ENCODE data around the gene PCDHB9. TPM values are rescaled to one million over a fixed set of nuclear protein-coding genes. Genes with fewer than 3 reads are reported as not detected.
"Not testable (repeated sequence)": the region's sequence is repeated elsewhere in the genome, so short reads cannot be mapped to it uniquely, and the experiment has no call there.

The PCDHB9 gene
- polyA plus RNA-seq, 1 donor: 0.73 TPM

DNA sequence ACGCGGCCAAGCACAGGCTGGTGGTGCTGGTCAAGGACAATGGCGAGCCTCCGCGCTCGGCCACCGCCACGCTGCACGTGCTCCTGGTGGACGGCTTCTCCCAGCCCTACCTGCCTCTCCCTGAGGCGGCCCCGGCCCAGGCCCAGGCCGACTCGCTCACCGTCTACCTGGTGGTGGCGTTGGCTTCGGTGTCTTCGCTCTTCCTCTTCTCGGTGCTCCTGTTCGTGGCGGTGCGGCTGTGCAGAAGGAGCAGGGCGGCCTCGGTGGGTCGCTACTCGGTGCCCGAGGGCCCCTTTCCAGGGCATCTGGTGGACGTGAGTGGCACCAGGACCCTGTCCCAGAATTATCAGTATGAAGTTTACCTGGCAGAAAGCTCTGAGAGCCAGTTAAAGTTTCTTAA is 29.1 kb upstream of the PCDHB9 start:
- DNase-seq; H3K27me3 ChIP-seq (ENCODE audit: control insufficient read depth, insufficient read depth, low read length); H3K27ac ChIP-seq (ENCODE audit: low read length); H3K4me3 ChIP-seq (ENCODE audit: low read length); H3K4me1 ChIP-seq (ENCODE audit: control insufficient read depth, insufficient read depth, low read length); H3K36me3 ChIP-seq (ENCODE audit: control insufficient read depth, insufficient read depth, low read length): not testable (repeated sequence)
- peaks cover 16% of the 10 kb centered on the region for H3K9me3 ChIP-seq (ENCODE audit: control insufficient read depth, low read depth, low read length)
- no CpG with 5 or more reads among the region's 28 CpGs for WGBS (ENCODE audit: insufficient coverage, low lambda C conversion rate)

DNA sequence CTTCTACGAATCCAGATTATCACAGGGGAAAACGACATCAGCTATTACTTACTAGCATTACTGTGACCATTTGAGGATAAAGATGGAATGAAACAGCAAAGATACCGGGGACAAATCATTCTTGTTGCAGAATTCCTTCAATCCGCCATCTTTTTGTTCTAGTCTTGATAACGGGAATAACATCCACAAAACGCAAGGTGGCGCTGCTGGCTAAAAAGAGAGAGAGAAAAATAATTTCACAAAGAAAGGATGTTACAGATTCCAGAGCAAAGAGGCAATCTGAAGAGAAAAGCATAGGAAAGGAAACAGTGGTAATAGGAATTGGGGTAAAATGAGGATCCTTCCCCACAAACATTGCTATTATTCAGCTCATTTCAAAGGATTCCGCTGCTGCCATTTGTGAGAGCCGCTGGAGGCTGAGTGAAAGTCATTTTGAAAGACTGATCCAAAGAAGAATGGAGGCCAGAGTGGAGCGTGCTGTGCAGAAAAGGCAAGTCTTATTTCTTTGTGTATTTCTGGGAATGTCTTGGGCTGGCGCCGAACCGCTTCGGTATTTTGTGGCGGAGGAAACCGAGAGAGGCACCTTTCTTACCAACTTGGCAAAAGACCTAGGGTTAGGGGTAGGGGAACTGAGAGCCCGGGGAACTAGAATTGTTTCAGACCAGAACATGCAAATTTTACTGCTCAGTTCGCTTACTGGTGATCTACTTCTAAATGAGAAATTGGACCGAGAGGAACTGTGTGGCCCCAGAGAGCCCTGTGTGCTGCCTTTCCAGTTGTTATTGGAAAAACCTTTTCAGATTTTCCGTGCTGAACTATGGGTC is 14.4 kb upstream of the PCDHB9 start, which contains the start of gene PCDHB7:
TSS of gene PCDHB7 (plus strand) at position 264 of the 824 bp plus-strand sequence. CDS start at position 456, 192 bp downstream.
- DNase-seq: no peak
- Histone ChIP-seq H3K36me3 (ENCODE audit: control insufficient read depth, insufficient read depth, low read length) (no peaks in the 10 kb centered on the region), H3K27ac (ENCODE audit: low read length) (no peak within 1 kb of the TSS), H3K4me1 (ENCODE audit: control insufficient read depth, insufficient read depth, low read length) (no peaks in the 10 kb centered on the region), H3K4me3 (ENCODE audit: low read length) (no peak within 1 kb of the TSS), H3K9me3 (ENCODE audit: control insufficient read depth, low read depth, low read length) (peaks cover 11% of the 10 kb centered on the region), H3K27me3 (ENCODE audit: control insufficient read depth, insufficient read depth, low read length) (peaks cover 2% of the 10 kb centered on the region)
- 4% methylated on average over 4 of the region's 20 CpGs for WGBS (ENCODE audit: insufficient coverage, low lambda C conversion rate)

DNA sequence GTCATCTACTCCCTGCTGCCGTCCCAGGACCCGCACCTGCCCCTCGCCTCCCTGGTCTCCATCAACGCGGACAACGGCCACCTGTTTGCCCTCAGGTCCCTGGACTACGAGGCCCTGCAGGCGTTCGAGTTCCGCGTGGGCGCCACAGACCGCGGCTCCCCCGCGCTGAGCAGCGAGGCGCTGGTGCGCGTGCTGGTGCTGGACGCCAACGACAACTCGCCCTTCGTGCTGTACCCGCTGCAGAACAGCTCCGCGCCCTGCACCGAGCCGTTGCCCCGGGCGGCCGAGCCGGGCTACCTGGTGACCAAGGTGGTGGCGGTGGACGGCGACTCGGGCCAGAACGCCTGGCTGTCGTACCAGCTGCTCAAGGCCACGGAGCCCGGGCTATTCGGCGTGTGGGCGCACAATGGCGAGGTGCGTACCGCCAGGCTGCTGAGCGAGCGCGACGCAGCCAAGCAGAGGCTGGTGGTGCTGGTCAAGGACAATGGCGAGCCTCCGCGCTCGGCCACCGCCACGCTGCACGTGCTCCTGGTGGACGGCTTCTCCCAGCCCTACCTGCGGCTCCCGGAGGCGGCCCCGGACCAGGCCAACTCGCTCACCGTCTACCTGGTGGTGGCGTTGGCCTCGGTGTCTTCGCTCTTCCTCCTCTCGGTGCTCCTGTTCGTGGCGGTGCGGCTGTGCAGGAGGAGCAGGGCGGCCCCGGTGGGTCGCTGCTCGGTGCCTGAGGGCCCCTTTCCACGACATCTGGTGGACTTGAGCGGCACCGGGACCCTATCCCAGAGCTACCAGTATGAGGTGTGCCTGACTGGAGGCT is 12.5 kb upstream of the PCDHB9 start:
- WGBS (ENCODE audit: insufficient coverage, low lambda C conversion rate): no CpG with 5 or more reads among the region's 79 CpGs
- not testable (repeated sequence) for H3K27ac ChIP-seq (ENCODE audit: low read length); H3K27me3 ChIP-seq (ENCODE audit: control insufficient read depth, insufficient read depth, low read length); H3K36me3 ChIP-seq (ENCODE audit: control insufficient read depth, insufficient read depth, low read length); H3K4me3 ChIP-seq (ENCODE audit: low read length); H3K4me1 ChIP-seq (ENCODE audit: control insufficient read depth, insufficient read depth, low read length); DNase-seq
- peaks cover 14% of the 10 kb centered on the region for H3K9me3 ChIP-seq (ENCODE audit: control insufficient read depth, low read depth, low read length)

DNA sequence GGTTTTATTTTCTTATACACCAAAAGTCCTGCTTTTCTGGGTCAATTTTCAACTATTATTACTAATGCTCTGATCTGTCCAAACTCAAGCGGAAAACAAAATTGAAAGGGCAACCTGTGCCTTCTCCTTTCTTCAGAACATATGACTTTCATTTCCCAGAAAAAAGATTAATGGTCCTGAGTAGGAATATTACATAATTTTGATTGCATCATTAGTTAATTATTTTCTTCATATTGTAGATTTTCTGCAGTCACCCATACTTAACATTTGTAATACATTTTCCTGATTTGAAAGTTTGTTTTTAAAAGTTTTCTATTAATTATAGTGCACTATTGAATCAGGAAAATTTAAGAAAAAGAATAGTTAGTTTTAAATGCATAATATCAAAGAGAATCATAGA is 11.0 kb upstream of the PCDHB9 start:
- DNase-seq: no peak
- no peak overlapping the region for H3K4me3 ChIP-seq (ENCODE audit: low read length)
- peaks cover 5% of the 10 kb centered on the region for H3K27me3 ChIP-seq (ENCODE audit: control insufficient read depth, insufficient read depth, low read length)
- H3K9me3 ChIP-seq (ENCODE audit: control insufficient read depth, low read depth, low read length): peaks cover 20% of the 10 kb centered on the region
- H3K4me1 ChIP-seq (ENCODE audit: control insufficient read depth, insufficient read depth, low read length): no peaks in the 10 kb centered on the region
- no peaks in the 10 kb centered on the region for H3K36me3 ChIP-seq (ENCODE audit: control insufficient read depth, insufficient read depth, low read length)
- H3K27ac ChIP-seq (ENCODE audit: low read length): no peak overlapping the region
- WGBS (ENCODE audit: insufficient coverage, low lambda C conversion rate): 0% methylated on average over 1 of the region's 1 CpG

DNA sequence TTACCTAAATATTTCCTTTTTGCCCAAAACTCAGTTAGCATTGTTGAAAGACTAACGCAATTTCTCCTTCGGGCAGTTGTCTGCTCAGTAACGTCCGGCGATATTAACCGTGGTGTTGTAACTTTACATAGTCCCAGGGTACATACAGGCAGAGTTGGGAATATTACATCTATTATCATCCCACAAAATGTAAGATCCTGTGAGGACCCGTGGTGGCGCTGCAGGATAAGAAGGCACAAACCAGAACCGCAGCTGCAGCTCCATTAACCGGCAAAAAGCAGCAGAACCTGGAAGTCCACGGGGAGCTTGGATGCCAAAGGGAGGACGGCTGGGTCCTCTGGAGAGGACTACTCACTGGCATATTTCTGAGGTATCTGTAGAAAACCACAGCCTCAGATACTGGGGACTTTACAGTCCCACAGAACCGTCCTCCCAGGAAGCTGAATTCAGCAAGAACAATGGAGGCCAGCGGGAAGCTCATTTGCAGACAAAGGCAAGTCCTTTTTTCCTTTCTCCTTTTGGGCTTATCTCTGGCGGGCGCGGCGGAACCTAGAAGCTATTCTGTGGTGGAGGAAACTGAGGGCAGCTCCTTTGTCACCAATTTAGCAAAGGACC is 9.3 kb upstream of the PCDHB9 start, which contains the start of gene PCDHB8:
TSS of gene PCDHB8 (plus strand) at position 214 of the 615 bp plus-strand sequence. CDS start at position 459, 245 bp downstream.
- H3K4me1 ChIP-seq (ENCODE audit: control insufficient read depth, insufficient read depth, low read length); H3K4me3 ChIP-seq (ENCODE audit: low read length); H3K36me3 ChIP-seq (ENCODE audit: control insufficient read depth, insufficient read depth, low read length); H3K27ac ChIP-seq (ENCODE audit: low read length); DNase-seq; H3K27me3 ChIP-seq (ENCODE audit: control insufficient read depth, insufficient read depth, low read length): not testable (repeated sequence)
- WGBS (ENCODE audit: insufficient coverage, low lambda C conversion rate): no CpG with 5 or more reads among the region's 18 CpGs
- H3K9me3 ChIP-seq (ENCODE audit: control insufficient read depth, low read depth, low read length): peaks cover 20% of the 10 kb centered on the region

DNA sequence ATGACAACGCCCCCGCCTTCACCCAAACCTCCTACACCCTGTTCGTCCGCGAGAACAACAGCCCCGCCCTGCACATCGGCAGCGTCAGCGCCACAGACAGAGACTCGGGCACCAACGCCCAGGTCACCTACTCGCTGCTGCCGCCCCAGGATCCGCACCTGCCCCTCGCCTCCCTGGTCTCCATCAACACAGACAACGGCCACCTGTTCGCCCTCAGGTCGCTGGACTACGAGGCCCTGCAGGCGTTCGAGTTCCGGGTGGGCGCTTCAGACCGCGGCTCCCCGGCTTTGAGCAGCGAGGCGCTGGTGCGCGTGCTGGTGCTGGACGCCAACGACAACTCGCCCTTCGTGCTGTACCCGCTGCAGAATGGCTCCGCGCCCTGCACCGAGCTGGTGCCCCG is 7.6 kb upstream of the PCDHB9 start:
- H3K4me1 ChIP-seq (ENCODE audit: control insufficient read depth, insufficient read depth, low read length); H3K27ac ChIP-seq (ENCODE audit: low read length); H3K4me3 ChIP-seq (ENCODE audit: low read length); DNase-seq; H3K27me3 ChIP-seq (ENCODE audit: control insufficient read depth, insufficient read depth, low read length); H3K36me3 ChIP-seq (ENCODE audit: control insufficient read depth, insufficient read depth, low read length): not testable (repeated sequence)
- H3K9me3 ChIP-seq (ENCODE audit: control insufficient read depth, low read depth, low read length): peaks cover 15% of the 10 kb centered on the region
- no CpG with 5 or more reads among the region's 39 CpGs for WGBS (ENCODE audit: insufficient coverage, low lambda C conversion rate)

DNA sequence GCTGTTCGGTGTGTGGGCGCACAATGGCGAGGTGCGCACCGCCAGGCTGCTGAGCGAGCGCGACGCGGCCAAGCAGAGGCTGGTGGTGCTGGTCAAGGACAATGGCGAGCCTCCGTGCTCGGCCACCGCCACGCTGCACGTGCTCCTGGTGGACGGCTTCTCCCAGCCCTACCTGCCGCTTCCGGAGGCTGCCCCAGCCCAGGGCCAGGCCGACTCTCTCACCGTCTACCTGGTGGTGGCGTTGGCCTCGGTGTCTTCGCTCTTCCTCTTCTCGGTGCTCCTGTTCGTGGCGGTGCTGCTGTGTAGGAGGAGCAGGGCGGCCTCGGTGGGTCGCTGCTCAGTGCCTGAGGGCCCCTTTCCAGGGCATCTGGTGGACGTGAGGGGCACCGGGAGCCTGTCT is 7.1 kb upstream of the PCDHB9 start:
- no CpG with 5 or more reads among the region's 32 CpGs for WGBS (ENCODE audit: insufficient coverage, low lambda C conversion rate)
- H3K27ac ChIP-seq (ENCODE audit: low read length); H3K4me3 ChIP-seq (ENCODE audit: low read length); H3K36me3 ChIP-seq (ENCODE audit: control insufficient read depth, insufficient read depth, low read length); H3K27me3 ChIP-seq (ENCODE audit: control insufficient read depth, insufficient read depth, low read length); DNase-seq; H3K4me1 ChIP-seq (ENCODE audit: control insufficient read depth, insufficient read depth, low read length): not testable (repeated sequence)
- H3K9me3 ChIP-seq (ENCODE audit: control insufficient read depth, low read depth, low read length): peaks cover 14% of the 10 kb centered on the region

DNA sequence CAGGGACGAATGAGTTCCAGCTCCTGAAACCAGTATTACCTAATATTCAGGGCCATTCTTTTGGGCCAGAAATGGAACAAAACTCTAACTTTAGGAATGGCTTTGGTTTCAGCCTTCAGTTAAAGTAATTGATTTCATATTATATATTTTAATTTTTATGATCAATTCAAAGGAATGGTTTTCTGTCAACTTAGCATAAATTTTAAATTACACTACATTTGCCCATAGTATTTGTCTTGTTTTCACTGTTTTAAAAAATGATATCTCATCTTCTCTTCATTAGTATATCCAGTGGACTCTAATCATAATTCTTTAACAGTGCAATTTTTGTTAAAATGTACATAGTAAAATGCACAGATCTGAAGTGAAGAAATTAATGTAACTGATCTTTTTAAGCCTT is 6.6 kb upstream of the PCDHB9 start:
- Histone ChIP-seq H3K4me1 (ENCODE audit: control insufficient read depth, insufficient read depth, low read length) (no peaks in the 10 kb centered on the region), H3K27ac (ENCODE audit: low read length) (no peak overlapping the region), H3K9me3 (ENCODE audit: control insufficient read depth, low read depth, low read length) (peaks cover 13% of the 10 kb centered on the region), H3K36me3 (ENCODE audit: control insufficient read depth, insufficient read depth, low read length) (no peaks in the 10 kb centered on the region), H3K4me3 (ENCODE audit: low read length) (no peak overlapping the region), H3K27me3 (ENCODE audit: control insufficient read depth, insufficient read depth, low read length) (peaks cover 9% of the 10 kb centered on the region)
- 60% methylated on average over 1 of the region's 1 CpG for WGBS (ENCODE audit: insufficient coverage, low lambda C conversion rate)
- DNase-seq: no peak

DNA sequence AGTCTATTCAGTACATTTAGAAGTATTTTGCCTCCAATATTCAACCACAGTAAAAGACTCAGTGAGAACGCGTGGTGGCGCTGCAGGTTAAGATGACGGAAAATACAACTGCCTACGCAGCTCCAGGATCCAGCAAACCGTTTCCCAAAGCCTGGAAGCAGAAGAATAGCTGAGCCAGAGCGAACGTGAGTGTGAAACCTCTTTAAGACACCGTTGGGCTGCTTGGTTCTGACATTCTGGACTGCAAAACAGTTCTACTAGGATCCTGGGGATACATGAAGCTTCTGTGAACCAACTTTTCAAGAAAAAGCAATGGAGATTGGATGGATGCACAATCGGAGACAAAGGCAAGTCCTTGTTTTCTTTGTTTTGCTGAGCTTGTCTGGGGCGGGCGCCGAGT is 4.7 kb upstream of the PCDHB9 start, which contains the start of gene PCDHB16:
TSS of gene PCDHB16 (plus strand) at position 140 of the 400 bp plus-strand sequence. CDS start at position 313, 173 bp downstream.
- DNase-seq: no peak
- Histone ChIP-seq H3K27me3 (ENCODE audit: control insufficient read depth, insufficient read depth, low read length) (peaks cover 9% of the 10 kb centered on the region), H3K4me3 (ENCODE audit: low read length) (no peak within 1 kb of the TSS), H3K36me3 (ENCODE audit: control insufficient read depth, insufficient read depth, low read length) (no peaks in the 10 kb centered on the region), H3K4me1 (ENCODE audit: control insufficient read depth, insufficient read depth, low read length) (no peaks in the 10 kb centered on the region), H3K27ac (ENCODE audit: low read length) (no peak within 1 kb of the TSS), H3K9me3 (ENCODE audit: control insufficient read depth, low read depth, low read length) (peaks cover 13% of the 10 kb centered on the region)
- no CpG with 5 or more reads among the region's 13 CpGs for WGBS (ENCODE audit: insufficient coverage, low lambda C conversion rate)

All from large intestine (tissue), 3 donors.